H54 (cell line): ENCODE data around the gene TMEM131L.

Experiments used
- DNase-seq: peaks from one replicate; pipeline ENCODE4 v3.0.0; 2011; ENCODE audit warnings: low spot score, mixed read lengths; ENCODE audit not compliant: insufficient read length
- FAIRE-seq: peaks from 3 replicates; lab custom pipeline; 2011; peaks lifted over from hg19 to GRCh38; lab: Jason Lieb, UNC
- POLR2A ChIP-seq: IDR thresholded peaks from 2 replicates; pipeline ENCODE4 v1.6.1; 2011; ENCODE audit warnings: low read depth, mild to moderate bottlenecking, low read length

TMEM131L gene

GRCh38 chr4:153573881-153574802 lies 108.0 kb downstream of the TMEM131L start:
- peak; percentile 68 for FAIRE-seq
- no peak for TF ChIP-seq POLR2A
- peak; percentile 6 for DNase-seq

GRCh38 chr4:153576443-153576774 lies 110.2 kb downstream of the TMEM131L start:
- no peak for DNase-seq
- no peak for FAIRE-seq
- no peak for TF ChIP-seq POLR2A

- TF ChIP-seq POLR2A, result no peak
- FAIRE-seq, result no peak
- DNase-seq, result no peak
Measured at GRCh38 chr4:153577053-153577452, 110.9 kb downstream of the TMEM131L start.

- no peak for DNase-seq
- no peak for FAIRE-seq
- TF ChIP-seq POLR2A, result no peak
Measured at GRCh38 chr4:153579410-153579809, 113.2 kb downstream of the TMEM131L start.

DNA sequence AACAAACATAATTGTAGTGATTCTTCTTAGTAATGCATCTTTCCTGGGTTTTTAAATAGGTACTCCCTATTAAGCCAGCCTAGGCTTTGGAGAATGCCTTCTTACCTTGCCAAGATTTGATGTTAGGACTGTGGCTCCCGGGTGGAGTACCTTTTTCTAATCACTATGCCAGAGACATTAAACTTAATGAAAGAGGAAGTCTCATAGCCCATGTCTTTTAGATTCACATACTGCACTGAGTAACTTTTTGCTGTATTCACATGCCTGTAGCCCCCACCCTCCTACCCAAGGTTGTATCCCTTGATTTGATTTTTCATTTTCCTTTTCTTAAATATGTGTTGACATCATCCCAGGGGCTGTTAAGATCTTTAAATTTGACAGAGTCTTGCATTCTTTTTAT lies 113.7 kb downstream of the TMEM131L start:
- DNase-seq (no peak), FAIRE-seq (no peak)
- no peak for TF ChIP-seq POLR2A

- no peak for TF ChIP-seq POLR2A
- no peak for FAIRE-seq
Measured at GRCh38 chr4:153582954-153583702, 117.0 kb downstream of the TMEM131L start.

DNA sequence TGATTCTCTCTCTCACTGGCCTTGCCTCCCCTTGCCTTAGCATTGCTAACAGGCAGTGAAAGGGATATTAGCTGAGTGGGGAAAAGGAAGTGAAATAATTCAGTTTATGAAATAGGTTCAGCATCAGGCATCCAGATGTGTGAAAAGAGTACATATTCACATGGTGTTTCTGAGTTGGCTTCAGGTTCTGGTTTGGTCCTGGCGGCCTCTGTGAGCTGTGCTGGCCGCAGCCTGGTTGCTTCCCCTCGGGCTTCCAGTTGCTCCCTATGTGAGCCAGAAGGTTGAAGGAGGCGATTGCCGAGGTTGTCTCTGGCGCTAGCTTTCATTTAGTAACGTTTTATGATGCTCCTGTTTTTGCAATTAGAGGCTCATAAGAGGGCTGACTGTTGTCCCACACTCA lies 118.9 kb downstream of the TMEM131L start:
- DNase-seq (no peak), FAIRE-seq (no peak)
- TF ChIP-seq POLR2A, result no peak

More at GRCh38 chr4:153582954-153583702, 117.0 kb downstream of the TMEM131L start:
- DNase-seq, result no peak

DNA sequence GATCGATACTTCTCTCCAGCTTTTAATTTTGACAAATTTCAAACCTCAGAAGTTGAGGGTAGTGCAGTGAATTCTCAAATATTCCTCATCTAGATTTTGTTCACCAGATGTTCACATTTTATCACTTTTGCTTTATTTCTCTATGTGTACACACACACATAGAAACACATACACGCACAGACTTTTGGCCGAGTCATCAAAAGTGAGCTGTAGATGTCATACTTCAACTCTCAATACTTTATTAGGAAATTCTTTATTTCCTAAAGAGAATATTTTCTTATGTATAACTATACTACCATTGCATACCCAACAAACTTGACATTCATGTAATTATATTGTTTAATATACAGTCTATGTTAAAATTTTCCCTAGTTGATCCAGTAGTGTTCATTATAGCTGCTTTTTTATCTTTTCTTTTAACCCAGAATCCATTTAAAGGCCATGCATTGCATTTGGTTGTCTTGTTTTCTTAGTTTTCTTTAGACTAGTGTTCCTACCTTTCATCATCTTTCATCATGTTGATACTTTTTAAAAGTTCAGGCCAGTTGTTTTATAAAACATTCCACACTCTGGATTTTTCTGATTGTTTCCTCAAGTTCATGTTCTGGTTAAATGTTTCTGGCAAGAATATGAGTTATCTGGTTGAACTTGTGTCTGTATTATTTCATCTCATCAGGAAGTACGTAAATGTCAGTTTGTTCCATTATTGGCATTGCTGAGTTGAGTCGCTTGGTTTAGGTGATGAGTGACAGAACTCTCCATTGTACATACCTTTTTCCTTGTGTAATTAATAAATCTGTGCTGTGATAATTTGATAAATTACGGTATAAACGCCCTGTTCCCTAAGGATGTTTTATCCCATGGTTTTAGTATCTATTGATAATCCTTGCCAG lies 123.8 kb downstream of the TMEM131L start:
- FAIRE-seq, result no peak
- DNase-seq, result no peak
- TF ChIP-seq POLR2A, result no peak

- no peak for DNase-seq
- FAIRE-seq, result no peak
- TF ChIP-seq POLR2A, result no peak
Measured at GRCh38 chr4:153591441-153591840, 125.3 kb downstream of the TMEM131L start.

GRCh38 chr4:153592064-153592463 lies 125.9 kb downstream of the TMEM131L start:
- DNase-seq (no peak), FAIRE-seq (no peak)
- TF ChIP-seq POLR2A, result no peak

DNA sequence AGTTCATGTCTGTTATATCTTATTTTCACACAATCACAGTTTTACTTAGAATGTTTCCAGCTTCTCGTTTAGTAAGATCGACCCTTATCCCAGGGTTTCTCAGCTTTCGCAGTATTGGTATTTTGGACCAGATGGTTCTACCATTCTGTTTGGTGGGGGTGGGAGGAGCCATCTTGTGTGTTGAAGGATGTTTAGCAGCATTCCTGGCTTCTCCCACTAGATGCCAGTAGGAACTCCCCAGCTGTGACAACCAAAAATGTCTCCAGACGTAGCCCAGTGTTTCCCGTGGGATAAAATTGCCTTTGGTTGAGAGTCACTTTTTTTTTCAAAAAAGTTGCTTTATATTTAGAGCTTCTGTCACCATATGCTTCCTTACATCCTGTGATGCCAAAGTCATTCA lies 127.0 kb downstream of the TMEM131L start:
- FAIRE-seq (no peak), DNase-seq (no peak)
- TF ChIP-seq POLR2A, result no peak

DNA sequence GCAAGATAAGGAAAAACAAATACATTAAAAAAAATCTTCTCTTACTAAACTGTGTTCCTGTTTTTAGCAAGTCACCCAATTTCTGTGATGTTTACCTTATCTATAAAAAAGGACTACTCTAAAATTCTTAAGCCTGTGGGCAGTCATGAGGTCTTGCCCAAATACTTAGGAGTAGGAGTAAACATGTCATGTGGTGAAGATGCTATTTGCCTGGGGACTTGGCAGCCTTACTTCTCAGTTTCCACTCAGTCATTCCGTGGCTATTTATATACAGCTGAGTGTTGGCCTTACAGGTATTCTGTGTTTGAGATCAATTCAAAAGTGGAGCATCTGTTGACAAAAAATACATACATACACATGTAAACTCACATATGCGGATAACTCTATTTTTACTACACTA lies 128.1 kb downstream of the TMEM131L start:
- FAIRE-seq (no peak), DNase-seq (no peak)
- TF ChIP-seq POLR2A, result no peak

- DNase-seq (no peak), FAIRE-seq (no peak)
- TF ChIP-seq POLR2A, result no peak
Measured at GRCh38 chr4:153595894-153596601, 129.9 kb downstream of the TMEM131L start.

DNA sequence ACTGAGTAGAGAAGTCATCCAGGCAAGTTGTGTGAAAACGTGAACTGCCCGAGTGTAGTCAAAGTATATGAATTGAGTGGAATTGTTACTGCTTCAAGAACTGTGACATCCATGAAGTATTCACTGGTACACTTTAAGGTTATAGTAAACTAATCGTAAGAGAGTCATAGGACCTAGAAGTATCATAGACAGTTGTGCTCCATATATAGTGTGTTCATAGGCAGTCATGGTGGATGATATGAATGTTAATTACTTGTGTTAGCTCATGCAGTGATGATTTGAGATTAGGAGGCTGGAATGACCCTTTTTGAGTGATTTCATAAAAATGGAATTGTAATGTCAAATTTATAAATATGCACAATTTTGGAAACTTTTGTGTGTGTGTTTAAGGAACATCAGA lies 136.6 kb downstream of the TMEM131L start:
- FAIRE-seq, result no peak
- no peak for DNase-seq
- TF ChIP-seq POLR2A, result no peak
